Measurements from ENCODE around the gene TMEM145.

TMEM145 gene

DNA sequence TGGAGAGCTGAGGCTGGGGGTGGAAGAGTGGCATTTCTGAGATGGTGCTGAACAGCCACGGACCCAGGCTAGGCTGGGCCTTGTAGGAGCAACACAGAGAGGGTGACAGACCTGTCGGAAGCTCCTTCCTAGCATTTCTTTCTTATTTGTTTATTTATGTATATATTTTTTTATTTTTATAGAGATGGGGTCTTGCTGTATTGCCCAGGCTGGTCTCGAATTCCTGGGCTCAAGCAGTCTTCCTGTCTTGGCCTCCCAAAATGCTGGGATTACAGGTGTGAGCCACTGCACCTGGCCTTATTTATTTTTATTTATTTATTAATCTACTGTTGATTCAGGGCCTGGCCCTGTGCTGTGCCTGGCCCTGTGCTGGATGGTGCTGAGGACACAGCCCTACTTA lies 37.6 kb upstream of the TMEM145 start:
- TF ChIP-seq, protein P1, sequence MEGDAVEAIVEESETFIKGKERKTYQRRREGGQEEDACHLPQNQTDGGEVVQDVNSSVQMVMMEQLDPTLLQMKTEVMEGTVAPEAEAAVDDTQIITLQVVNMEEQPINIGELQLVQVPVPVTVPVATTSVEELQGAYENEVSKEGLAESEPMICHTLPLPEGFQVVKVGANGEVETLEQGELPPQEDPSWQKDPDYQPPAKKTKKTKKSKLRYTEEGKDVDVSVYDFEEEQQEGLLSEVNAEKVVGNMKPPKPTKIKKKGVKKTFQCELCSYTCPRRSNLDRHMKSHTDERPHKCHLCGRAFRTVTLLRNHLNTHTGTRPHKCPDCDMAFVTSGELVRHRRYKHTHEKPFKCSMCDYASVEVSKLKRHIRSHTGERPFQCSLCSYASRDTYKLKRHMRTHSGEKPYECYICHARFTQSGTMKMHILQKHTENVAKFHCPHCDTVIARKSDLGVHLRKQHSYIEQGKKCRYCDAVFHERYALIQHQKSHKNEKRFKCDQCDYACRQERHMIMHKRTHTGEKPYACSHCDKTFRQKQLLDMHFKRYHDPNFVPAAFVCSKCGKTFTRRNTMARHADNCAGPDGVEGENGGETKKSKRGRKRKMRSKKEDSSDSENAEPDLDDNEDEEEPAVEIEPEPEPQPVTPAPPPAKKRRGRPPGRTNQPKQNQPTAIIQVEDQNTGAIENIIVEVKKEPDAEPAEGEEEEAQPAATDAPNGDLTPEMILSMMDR (IDR thresholded peaks at IDR 0.05; ENCODE audit: low read length): no peak
- no peak for TF ChIP-seq EZH2 (IDR thresholded peaks at IDR 0.05; ENCODE audit: borderline replicate concordance, low read length)
- H3K4me1 ChIP-seq (ENCODE audit: insufficient read depth, low read length, severe bottlenecking): peaks cover 25% of the 10 kb centered on the region
- no peak overlapping the region for H2AFZ ChIP-seq (ENCODE audit: low read length)

DNA sequence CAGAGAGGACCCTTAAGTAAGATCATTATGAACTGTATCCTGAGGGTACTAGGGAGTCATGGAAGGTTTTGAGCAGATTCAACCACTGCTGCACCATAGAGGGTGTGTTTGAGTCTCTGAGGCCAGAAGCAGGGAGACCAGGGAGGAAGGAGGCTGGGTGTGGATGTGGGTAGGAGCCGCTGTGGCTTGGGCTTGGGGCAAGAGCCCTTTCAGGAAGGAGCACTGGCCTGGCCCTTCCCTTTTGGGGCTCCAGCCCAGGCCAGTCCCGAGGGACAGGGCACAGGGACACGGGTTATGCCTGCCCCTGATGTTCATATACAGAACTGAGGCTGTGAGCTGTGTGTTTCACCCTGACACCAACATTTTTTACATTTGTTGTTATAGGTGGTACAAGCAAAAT lies 36.8 kb upstream of the TMEM145 start:
- Histone ChIP-seq H4K20me1 (ENCODE audit: insufficient read depth, low read length) (no peaks in the 10 kb centered on the region), H3F3A (ENCODE audit: insufficient read depth, low read length) (no peaks in the 10 kb centered on the region), H3K9me3 (ENCODE audit: low read length) (no peaks in the 10 kb centered on the region)

More for the DNA sequence above, 37.6 kb upstream of the TMEM145 start:
- Histone ChIP-seq H3K4me2 (ENCODE audit: low read length) (no peak overlapping the region), H3K27ac (ENCODE audit: low read depth, low read length, poor library complexity, severe bottlenecking) (no peak overlapping the region), H3K4me3 (ENCODE audit: low read depth, low read length, poor library complexity, severe bottlenecking) (no peak overlapping the region), H3K9me2 (ENCODE audit: low read depth, low read length) (no peaks in the 10 kb centered on the region), H4K20me1 (ENCODE audit: insufficient read depth, low read length) (no peaks in the 10 kb centered on the region), H3K27me3 (ENCODE audit: insufficient read depth, low read length) (no peaks in the 10 kb centered on the region), H3K36me3 (ENCODE audit: insufficient read depth, low read length) (peaks cover 4% of the 10 kb centered on the region; the same call in 1 of the 2 replicates), H3K79me2 (ENCODE audit: insufficient read depth, low read length) (no peaks in the 10 kb centered on the region), H3F3A (ENCODE audit: insufficient read depth, low read length) (no peaks in the 10 kb centered on the region), H3K9me3 (ENCODE audit: low read length) (no peaks in the 10 kb centered on the region), H3K9ac (ENCODE audit: low read length) (no peak overlapping the region)

DNA sequence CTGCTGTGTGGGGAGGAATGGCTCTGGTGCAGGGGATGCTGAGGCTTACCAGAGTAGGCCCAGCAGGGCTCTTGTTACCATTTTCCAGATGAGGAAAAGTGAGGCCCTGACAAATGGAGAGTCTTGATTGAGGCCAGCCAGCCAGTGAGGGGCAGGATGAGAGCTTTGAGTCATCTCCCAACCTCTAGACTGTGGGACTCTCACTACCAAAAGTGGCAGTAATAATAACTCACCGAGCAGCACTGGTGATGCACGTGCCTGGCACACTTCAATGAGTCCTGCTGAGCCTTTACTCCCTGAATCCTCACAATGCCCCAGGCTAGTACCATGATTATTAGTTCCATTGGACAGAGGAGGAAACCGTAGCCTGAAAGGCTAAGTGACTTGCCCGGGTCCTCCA lies 36.3 kb upstream of the TMEM145 start:
- Histone ChIP-seq H3K4me1 (ENCODE audit: insufficient read depth, low read length, severe bottlenecking) (peaks cover 23% of the 10 kb centered on the region), H3K4me2 (ENCODE audit: low read length) (no peak overlapping the region)
- no peak for TF ChIP-seq EZH2 (IDR thresholded peaks at IDR 0.05; ENCODE audit: borderline replicate concordance, low read length)
- TF ChIP-seq, protein P1 (IDR thresholded peaks at IDR 0.05; ENCODE audit: low read length): no peak

More for the DNA sequence above, 36.8 kb upstream of the TMEM145 start:
- no peak for TF ChIP-seq EZH2 (IDR thresholded peaks at IDR 0.05; ENCODE audit: borderline replicate concordance, low read length)
- TF ChIP-seq, protein P1 (IDR thresholded peaks at IDR 0.05; ENCODE audit: low read length): no peak
- Histone ChIP-seq H2AFZ (ENCODE audit: low read length) (no peak overlapping the region), H3K79me2 (ENCODE audit: insufficient read depth, low read length) (no peaks in the 10 kb centered on the region), H3K4me1 (ENCODE audit: insufficient read depth, low read length, severe bottlenecking) (peaks cover 20% of the 10 kb centered on the region), H3K9ac (ENCODE audit: low read length) (no peak overlapping the region), H3K27me3 (ENCODE audit: insufficient read depth, low read length) (no peaks in the 10 kb centered on the region), H3K9me2 (ENCODE audit: low read depth, low read length) (no peaks in the 10 kb centered on the region), H3K27ac (ENCODE audit: low read depth, low read length, poor library complexity, severe bottlenecking) (no peak overlapping the region), H3K4me2 (ENCODE audit: low read length) (no peak overlapping the region), H3K4me3 (ENCODE audit: low read depth, low read length, poor library complexity, severe bottlenecking) (no peak overlapping the region), H3K36me3 (ENCODE audit: insufficient read depth, low read length) (peaks cover 4% of the 10 kb centered on the region; the same call in 1 of the 2 replicates)

More for the DNA sequence above, 36.3 kb upstream of the TMEM145 start:
- Histone ChIP-seq H4K20me1 (ENCODE audit: insufficient read depth, low read length) (no peaks in the 10 kb centered on the region), H3F3A (ENCODE audit: insufficient read depth, low read length) (peaks cover under 1% of the 10 kb centered on the region; the same call in 1 of the 2 replicates), H3K36me3 (ENCODE audit: insufficient read depth, low read length) (peaks cover 4% of the 10 kb centered on the region; the same call in 1 of the 2 replicates), H3K79me2 (ENCODE audit: insufficient read depth, low read length) (no peaks in the 10 kb centered on the region), H3K27me3 (ENCODE audit: insufficient read depth, low read length) (no peaks in the 10 kb centered on the region), H3K9ac (ENCODE audit: low read length) (no peak overlapping the region), H3K27ac (ENCODE audit: low read depth, low read length, poor library complexity, severe bottlenecking) (no peak overlapping the region), H3K4me3 (ENCODE audit: low read depth, low read length, poor library complexity, severe bottlenecking) (no peak overlapping the region), H3K9me3 (ENCODE audit: low read length) (no peaks in the 10 kb centered on the region), H2AFZ (ENCODE audit: low read length) (no peak overlapping the region), H3K9me2 (ENCODE audit: low read depth, low read length) (no peaks in the 10 kb centered on the region)

Measured in OCI-LY1 (cell line).